Stimulated activated CD4-positive, alpha-beta T cell treated with anti-CD3 and anti-CD28 coated beads, Interleukin-2, amount 100 ng/mL, for 4 hours (primary cell): Measurements from ENCODE around the gene A2ML1.
"Not testable (repeated sequence)": the region's sequence is repeated elsewhere in the genome, so short reads cannot be mapped to it uniquely, and the experiment has no call there.

ENCODE experiments used
- DNase-seq: peaks from one replicate; pipeline ENCODE4 v3.0.0-alpha.2; 2020; ENCODE audit warnings: low read depth

Gene A2ML1

GRCh38 chr12:8817856-8818255 lies 4.6 kb upstream of the A2ML1 start:
- no peak for DNase-seq

- DNase-seq: no peak
These were observed 3.9 kb upstream of the A2ML1 start for GRCh38 chr12:8818526-8818925.

GRCh38 chr12:8819666-8819980 lies 2.8 kb upstream of the A2ML1 start:
- DNase-seq: no peak

- DNase-seq: not testable (repeated sequence)
These were observed 1.6 kb upstream of the A2ML1 start for GRCh38 chr12:8820676-8821407.

GRCh38 chr12:8821591-8821990 lies 830 bp upstream of the A2ML1 start:
- no peak for DNase-seq

- DNase-seq: no peak
These were observed 1.3 kb downstream of the A2ML1 start for GRCh38 chr12:8823565-8824300.

GRCh38 chr12:8827551-8828256 lies 5.3 kb downstream of the A2ML1 start:
- no peak for DNase-seq

GRCh38 chr12:8828257-8829124 lies 6.1 kb downstream of the A2ML1 start:
- no peak for DNase-seq

GRCh38 chr12:8829125-8829518 lies 6.7 kb downstream of the A2ML1 start:
- no peak for DNase-seq

GRCh38 chr12:8829621-8830020 lies 7.2 kb downstream of the A2ML1 start:
- no peak for DNase-seq

GRCh38 chr12:8831116-8831515 lies 8.7 kb downstream of the A2ML1 start:
- no peak for DNase-seq

- DNase-seq: no peak
These were observed 10.1 kb downstream of the A2ML1 start for GRCh38 chr12:8832500-8832899.

- no peak for DNase-seq
These were observed 11.8 kb downstream of the A2ML1 start for GRCh38 chr12:8834230-8834629.

- DNase-seq: no peak
These were observed 14.9 kb downstream of the A2ML1 start for GRCh38 chr12:8837291-8837690.

- DNase-seq: no peak
These were observed 17.9 kb downstream of the A2ML1 start for GRCh38 chr12:8840321-8840720.

GRCh38 chr12:8840938-8841633 lies 18.7 kb downstream of the A2ML1 start:
- DNase-seq: no peak

- DNase-seq: no peak
These were observed 19.4 kb downstream of the A2ML1 start for GRCh38 chr12:8841778-8842177.

GRCh38 chr12:8844665-8845064 lies 22.2 kb downstream of the A2ML1 start:
- DNase-seq: no peak

GRCh38 chr12:8846305-8846704 lies 23.9 kb downstream of the A2ML1 start:
- DNase-seq: no peak

GRCh38 chr12:8847435-8847834 lies 25.0 kb downstream of the A2ML1 start:
- no peak for DNase-seq

- DNase-seq: no peak
These were observed 27.5 kb downstream of the A2ML1 start for GRCh38 chr12:8849876-8850275.

- no peak for DNase-seq
These were observed 29.7 kb downstream of the A2ML1 start for GRCh38 chr12:8852119-8852518.
